Measurements from ENCODE around the gene RNASE7.

DNA sequence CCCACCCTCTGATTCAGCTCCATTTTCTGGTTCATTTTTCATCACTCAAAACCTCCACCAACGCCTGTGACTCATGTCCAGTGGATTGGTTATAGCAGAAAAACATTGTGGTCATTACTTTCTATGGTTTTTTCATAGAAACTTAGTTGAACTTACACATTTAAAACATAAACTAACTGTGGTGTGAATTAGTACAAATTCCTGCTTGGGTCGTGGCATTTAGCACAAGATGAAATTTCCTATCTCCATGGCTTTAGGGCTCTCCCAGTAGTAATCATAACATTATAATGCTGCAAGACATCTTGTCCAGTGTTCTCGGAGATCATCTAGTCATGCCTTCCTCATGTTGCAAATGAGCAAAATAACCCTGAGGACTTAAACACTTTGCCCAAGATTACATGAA, 7.1 kb downstream of the RNASE7 start:
- TF ChIP-seq, protein P1, sequence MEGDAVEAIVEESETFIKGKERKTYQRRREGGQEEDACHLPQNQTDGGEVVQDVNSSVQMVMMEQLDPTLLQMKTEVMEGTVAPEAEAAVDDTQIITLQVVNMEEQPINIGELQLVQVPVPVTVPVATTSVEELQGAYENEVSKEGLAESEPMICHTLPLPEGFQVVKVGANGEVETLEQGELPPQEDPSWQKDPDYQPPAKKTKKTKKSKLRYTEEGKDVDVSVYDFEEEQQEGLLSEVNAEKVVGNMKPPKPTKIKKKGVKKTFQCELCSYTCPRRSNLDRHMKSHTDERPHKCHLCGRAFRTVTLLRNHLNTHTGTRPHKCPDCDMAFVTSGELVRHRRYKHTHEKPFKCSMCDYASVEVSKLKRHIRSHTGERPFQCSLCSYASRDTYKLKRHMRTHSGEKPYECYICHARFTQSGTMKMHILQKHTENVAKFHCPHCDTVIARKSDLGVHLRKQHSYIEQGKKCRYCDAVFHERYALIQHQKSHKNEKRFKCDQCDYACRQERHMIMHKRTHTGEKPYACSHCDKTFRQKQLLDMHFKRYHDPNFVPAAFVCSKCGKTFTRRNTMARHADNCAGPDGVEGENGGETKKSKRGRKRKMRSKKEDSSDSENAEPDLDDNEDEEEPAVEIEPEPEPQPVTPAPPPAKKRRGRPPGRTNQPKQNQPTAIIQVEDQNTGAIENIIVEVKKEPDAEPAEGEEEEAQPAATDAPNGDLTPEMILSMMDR (IDR thresholded peaks at IDR 0.05; ENCODE audit: low read depth, low read length), result no peak
- TF ChIP-seq EZH2phosphoT487 (IDR thresholded peaks at IDR 0.05; ENCODE audit: low read depth), result no peak

Measured in OCI-LY3 (cell line).